Esophagus squamous epithelium (tissue), 4 donors: ENCODE results near the gene TMC8.
"Not testable (repeated sequence)": the region's sequence is repeated elsewhere in the genome, so short reads cannot be mapped to it uniquely, and the experiment has no call there.

Experiments used
- CTCF ChIP-seq, 6 experiments: fragments of 450-650 bp in 4 of 6; fragments of 200-600 bp in 2 of 6; sonication (generic) in 2 of 6; IDR thresholded peaks; one replicate each; pipeline ENCODE4 v1.5.1; 2016 to 2019; ENCODE audit warnings: antibody characterized with exemption in 6 of 6, mild to moderate bottlenecking in 4 of 6, moderate library complexity in 4 of 6
- POLR2A ChIP-seq, 4 donors: fragments of 450-650 bp; IDR thresholded peaks; one replicate each; pipeline ENCODE4 v1.6.1; 2017; ENCODE audit warnings: antibody characterized with exemption in 4 of 4, mild to moderate bottlenecking in 4 of 4, moderate library complexity in 3 of 4

GRCh38 chr17:78139861-78140168 is 9.2 kb downstream of the TMC8 start:
- not testable (repeated sequence) for TF ChIP-seq CTCF, POLR2A (IDR thresholded peaks at IDR 0.05)
